GM12873 (cell line): ENCODE data around the gene TFAP2B.

Experiments
- CTCF ChIP-seq: IDR thresholded peaks from 2 replicates; pipeline ENCODE4 v1.5.1; 2012; ENCODE audit warnings: low read depth, mild to moderate bottlenecking, moderate library complexity, low read length, control low read depth; ENCODE audit not compliant: insufficient read depth; ENCODE audit errors: missing control alignments

Gene TFAP2B

GRCh38 chr6:50842861-50843384, 24.3 kb downstream of the TFAP2B start:
- TF ChIP-seq CTCF = no peak

- no peak for TF ChIP-seq CTCF
Measured at GRCh38 chr6:50843842-50844241, 25.2 kb downstream of the TFAP2B start.

GRCh38 chr6:50845499-50846143, 26.9 kb downstream of the TFAP2B start:
- no peak for TF ChIP-seq CTCF

- TF ChIP-seq CTCF = no peak
Measured at GRCh38 chr6:50846144-50846851, 27.6 kb downstream of the TFAP2B start.

- TF ChIP-seq CTCF = no peak
Measured at GRCh38 chr6:50846852-50847155, 28.1 kb downstream of the TFAP2B start.

GRCh38 chr6:50847890-50848594, 29.4 kb downstream of the TFAP2B start:
- TF ChIP-seq CTCF = no peak
